GM12878 (cell line): ENCODE results near the gene MTHFR. TPM values are rescaled to one million over a fixed set of nuclear protein-coding genes. Genes with fewer than 3 reads are reported as not detected.

Experiments
- ATAC-seq: fragments of 200-7000 bp; cut with Tn5 transposase; 3 replicates; pipeline ENCODE4 v1.9.1; 2020; ENCODE audit warnings: mild to moderate bottlenecking, moderate library complexity
- BruUV-seq: library from RNA; stranded (reverse); fragments of 400-500 nt; replicated peaks from 2 replicates; lab custom pipeline; 2021; lab: Mats Ljungman, UMichigan
- CTCF ChIA-PET: fragments of 300-600 bp; sonication (Branson Sonifier 250); formaldehyde crosslinking; extraction: SDS; loops from one replicate; lab custom pipeline; 2021; ENCODE audit warnings: inconsistent platforms; lab: Yijun Ruan, JAX
- POLR2A ChIA-PET: fragments of 350-600 bp; formaldehyde crosslinking; extraction: SDS; loops from one replicate; lab custom pipeline; 2021; ENCODE audit warnings: inconsistent platforms; lab: Charles Lee
- RAD21 ChIA-PET: fragments of 300-600 bp; sonication (Branson Sonifier 250); formaldehyde crosslinking; loops from one replicate; lab custom pipeline; 2023; ENCODE audit warnings: antibody characterized with exemption; ENCODE audit not compliant: unreplicated experiment; lab: Charles Lee
- SMC1A ChIA-PET: fragments of 300-600 bp; sonication (Branson Sonifier 250); formaldehyde crosslinking; loops from one replicate; lab custom pipeline; 2023; ENCODE audit not compliant: unreplicated experiment, uncharacterized antibody; lab: Charles Lee
- DNase-seq: peaks from one replicate; pipeline ENCODE4 v3.0.0-alpha.2; 2011; ENCODE audit warnings: low read depth, low spot score
- FAIRE-seq: peaks from 3 replicates; lab custom pipeline; 2011; peaks lifted over from hg19 to GRCh38; lab: Jason Lieb, UNC
- H2AFZ ChIP-seq: 2 replicates; pipeline ENCODE4 v1.6.0; 2011; ENCODE audit warnings: low read depth, low read length, control low read depth; ENCODE audit not compliant: control insufficient read depth
- H3K27ac ChIP-seq: 2 replicates; pipeline ENCODE4 v1.5.1; 2011; ENCODE audit warnings: control low read depth; ENCODE audit not compliant: control insufficient read depth, insufficient read depth
- H3K27me3 ChIP-seq, 2 experiments: replicated peaks in 1 of 2; 2 replicates each; pipeline versions ENCODE4 v1.6.0 to v1.6.1; 2011; ENCODE audit warnings: low read length in 1 of 2; ENCODE audit not compliant: control insufficient read depth in 2 of 2, insufficient read depth in 2 of 2
- H3K36me3 ChIP-seq, 2 experiments: 2 replicates each; pipeline ENCODE4 v1.5.1; 2011; ENCODE audit warnings: low read length in 1 of 2; ENCODE audit not compliant: control insufficient read depth in 2 of 2, insufficient read depth in 2 of 2
- H3K4me1 ChIP-seq: 2 replicates; pipeline ENCODE4 v1.6.1; 2011; ENCODE audit warnings: mild to moderate bottlenecking, low read length, moderate library complexity, mixed read lengths; ENCODE audit not compliant: control insufficient read depth, insufficient read depth
- H3K4me2 ChIP-seq: 2 replicates; pipeline ENCODE4 v1.6.0; 2011; ENCODE audit warnings: control low read depth; ENCODE audit not compliant: control insufficient read depth, insufficient read depth
- H3K4me3 ChIP-seq: fragments of 200-600 bp; sonication (generic); 2 replicates; pipeline ENCODE4 v1.5.1; 2016
- H3K79me2 ChIP-seq: 2 replicates; pipeline ENCODE4 v1.6.0; 2011; ENCODE audit warnings: low read length; ENCODE audit not compliant: control insufficient read depth, insufficient read depth
- H3K9ac ChIP-seq: 2 replicates; pipeline ENCODE4 v1.8.0; 2011; ENCODE audit warnings: low read length, control low read depth, mixed read lengths; ENCODE audit not compliant: control insufficient read depth, insufficient read depth
- H3K9me3 ChIP-seq: replicated peaks from 3 replicates; pipeline ENCODE4 v1.5.1; 2011; ENCODE audit warnings: mild to moderate bottlenecking, low read length; ENCODE audit not compliant: control insufficient read depth, insufficient read depth
- H4K20me1 ChIP-seq: 2 replicates; pipeline ENCODE4 v1.6.0; 2011; ENCODE audit not compliant: control insufficient read depth, insufficient read depth
- BCL3 ChIP-seq: IDR thresholded peaks from 2 replicates; pipeline ENCODE4 v1.6.1; 2011; ENCODE audit warnings: borderline replicate concordance, low read depth, mild to moderate bottlenecking, moderate library complexity, low read length; ENCODE audit not compliant: insufficient read depth, poor library complexity, severe bottlenecking
- BHLHE40 ChIP-seq, 2 experiments: fragments of 450-650 bp in 1 of 2; IDR thresholded peaks; 2 replicates each; pipeline ENCODE4 v1.6.1; 2011 to 2017; ENCODE audit warnings: low read depth in 2 of 2, borderline replicate concordance in 1 of 2, improper control_type of control experiment in 1 of 2, low read length in 1 of 2, mild to moderate bottlenecking in 1 of 2
- ELK1 ChIP-seq: IDR thresholded peaks from 2 replicates; pipeline ENCODE4 v1.6.1; 2012; ENCODE audit warnings: low read depth, low read length, improper control_type of control experiment
- EP300 ChIP-seq, 2 experiments: fragments of 150-350 bp in 1 of 2; IDR thresholded peaks; 2 replicates each; pipeline ENCODE4 v1.6.1; 2011 to 2012; ENCODE audit warnings: low read depth in 2 of 2, low read length in 2 of 2, borderline replicate concordance in 1 of 2, improper control_type of control experiment in 1 of 2, inconsistent platforms in 1 of 2; ENCODE audit not compliant: control insufficient read depth in 1 of 2
- ESRRA ChIP-seq: IDR thresholded peaks from 2 replicates; pipeline ENCODE4 v1.6.1; 2012; ENCODE audit warnings: mild to moderate bottlenecking, low read length, improper control_type of control experiment
- IRF5 ChIP-seq: fragments of 450-650 bp; IDR thresholded peaks from 2 replicates; pipeline ENCODE4 v1.6.1; 2017; ENCODE audit warnings: borderline replicate concordance
- MEF2A ChIP-seq: IDR thresholded peaks from 2 replicates; pipeline ENCODE4 v1.6.1; 2011; ENCODE audit warnings: low read depth, mild to moderate bottlenecking, low read length, moderate library complexity; ENCODE audit not compliant: insufficient read depth
- MYB ChIP-seq: fragments of 150-350 bp; IDR thresholded peaks from 2 replicates; pipeline ENCODE4 v1.6.1; 2014; ENCODE audit warnings: mild to moderate bottlenecking, low read depth, low read length, borderline replicate concordance
- NBN ChIP-seq: fragments of 450-650 bp; IDR thresholded peaks from 2 replicates; pipeline ENCODE4 v1.6.1; 2016
- RCOR1 ChIP-seq: conservative IDR thresholded peaks from 2 replicates; pipeline ENCODE4 v1.6.1; 2012; ENCODE audit warnings: low read depth, low read length, improper control_type of control experiment
- RUNX3 ChIP-seq: IDR thresholded peaks from 2 replicates; pipeline ENCODE4 v1.6.1; 2012; ENCODE audit warnings: low read length, inconsistent platforms
- SUPT20H ChIP-seq: IDR thresholded peaks from 2 replicates; pipeline ENCODE4 v1.6.1; 2011; ENCODE audit warnings: low read depth, mild to moderate bottlenecking, low read length, moderate library complexity, borderline replicate concordance; ENCODE audit not compliant: control insufficient read depth
- SUZ12 ChIP-seq: fragments of 200-600 bp; sonication (generic); IDR thresholded peaks from one replicate; pipeline ENCODE4 v1.6.1; 2018; ENCODE audit warnings: antibody characterized with exemption, mild to moderate bottlenecking; ENCODE audit not compliant: unreplicated experiment
- TCF12 ChIP-seq: IDR thresholded peaks from 2 replicates; pipeline ENCODE4 v1.6.1; 2011; ENCODE audit warnings: low read depth, mild to moderate bottlenecking, low read length
- USF1 ChIP-seq: IDR thresholded peaks from 2 replicates; pipeline ENCODE4 v1.6.1; 2011; ENCODE audit warnings: borderline replicate concordance, low read depth, mild to moderate bottlenecking, moderate library complexity, mixed read lengths, low read length; ENCODE audit not compliant: insufficient read depth; ENCODE audit errors: extremely low read length
- WGBS: methylation state at CpG from one replicate; pipeline ENCODE4 v1.1.6; 2016; ENCODE audit warnings: low lambda C conversion rate; ENCODE audit not compliant: insufficient replicate concordance, insufficient coverage; ENCODE audit errors: missing lambda C conversion rate; 5-methylcytosine and 5-hydroxymethylcytosine counted together
- in situ Hi-C: fragments of 300-500 bp; cut with MboI; formaldehyde crosslinking; loops from 9 replicates; pipeline ENCODE4 v1.14.3; 2018; ENCODE audit warnings: mixed read lengths
- intact Hi-C: fragments of 100-400 bp; cut with micrococcal nuclease; formaldehyde crosslinking; loops from one replicate; pipeline ENCODE4 v1.14.2; 2022; ENCODE audit not compliant: unreplicated experiment
- polyA plus RNA-seq, 11 experiments: library from polyadenylated mRNA; depleted of rRNA in 4 of 11; unstranded in 6 of 11; stranded (reverse) in 5 of 11; fragments of >200 nt; fragmentation: Nextera tagmentation in 4 of 11; fragmentation: Illumina TruSeq in 1 of 11; extraction: Ambion mirVana in 4 of 11; extraction: Trizol in 1 of 11; gene quantifications; 1 replicate in 1 of 11; 2 replicates in 10 of 11; pipeline versions ENCODE4 v1.2.1 to v1.2.3, GENCODE V29; 2011 to 2016; ENCODE audit warnings: inconsistent platforms in 2 of 11, missing spikeins in 2 of 11, low read depth in 1 of 11
- total RNA-seq, 4 experiments: library from RNA; depleted of rRNA in 3 of 4; stranded (reverse); fragments of >200 nt in 3 of 4; fragmentation: Illumina TruSeq in 1 of 4; extraction: Trizol in 1 of 4; gene quantifications; 2 replicates each; pipeline versions ENCODE4 v1.2.1 to v1.2.3, GENCODE V29; 2013 to 2021

MTHFR gene
- total and polyA plus RNA-seq, 10 of the 15 experiments (the other 5 are each of a cell fraction or from before 2014, with no cell fraction given) = 1.0 to 16.8 (median 9.4) TPM

- Histone ChIP-seq H2AFZ (no peak overlapping the region), H3K4me2 (no peak overlapping the region), H3K9ac (no peak overlapping the region), H3K4me3 (no peak overlapping the region), H3K27ac (no peak overlapping the region), H3K9me3 (no peaks in the 10 kb centered on the region), H3K36me3 (peaks cover 25 to 44% of the 10 kb centered on the region in 2 experiments), H4K20me1 (peaks cover 3% of the 10 kb centered on the region; the same call in 1 of the 2 replicates), H3K79me2 (no peaks in the 10 kb centered on the region), H3K27me3 (no peaks in the 10 kb centered on the region), H3K4me1 (peaks cover 17% of the 10 kb centered on the region)
- DNase-seq (no peak), ATAC-seq (no peak), FAIRE-seq (no peak)
- RAD21 ChIA-PET = interaction anchor here (0.6 to 1.6 kb wide), 3 partner anchors 12 to 180 kb away, joined by 3 to 4 read pairs (median 3); partner anchors contain the start of gene MIIP
- SMC1A ChIA-PET = interaction anchor here (0.7 to 1.9 kb wide), 3 partner anchors 43 to 142 kb away, joined by 3 to 5 read pairs (median 4); no protein-coding TSS in a partner anchor
- CTCF ChIA-PET = interaction anchor here (1.1 to 4.5 kb wide), 6 partner anchors 39 to 285 kb away, joined by 3 to 24 read pairs (median 5); no protein-coding TSS in a partner anchor
- no peak for TF ChIP-seq EP300 (IDR thresholded peaks at IDR 0.05; ENCODE audit: borderline replicate concordance in 1 of 2, control insufficient read depth in 1 of 2, low read depth in 2 of 2, low read length in 2 of 2)
- TF ChIP-seq BHLHE40 (IDR thresholded peaks at IDR 0.05; ENCODE audit: borderline replicate concordance in 1 of 2, low read depth in 2 of 2, low read length in 1 of 2) = no peak
- TF ChIP-seq ELK1 = no peak
- no peak for TF ChIP-seq RCOR1
- no peak for TF ChIP-seq MYB
- no peak for TF ChIP-seq SUPT20H
- no peak for TF ChIP-seq ESRRA
- TF ChIP-seq USF1 = no peak
- no peak for TF ChIP-seq RUNX3
- no peak for TF ChIP-seq IRF5
- no peak for TF ChIP-seq TCF12
- no peak for TF ChIP-seq NBN
- TF ChIP-seq MEF2A = no peak
- no peak for TF ChIP-seq BCL3
- no peak for TF ChIP-seq SUZ12
- POLR2A ChIA-PET = no interaction called here
- intact Hi-C loops = loop anchor here (2.0 kb wide), 1 partner anchor 127 kb away; no protein-coding TSS in a partner anchor
- WGBS = 97% methylated on average over 20 of the region's 20 CpGs
- in situ Hi-C loops = loop anchor here (5.0 to 10.0 kb wide), 2 partner anchors 57 to 125 kb away; no protein-coding TSS in a partner anchor
- BruUV-seq = no TSS peak
Observed at GRCh38 chr1:11839727-11840705, 34.3 kb upstream of the MTHFR start.
